ENCODE results near the gene CLGN. TPM values are rescaled to one million over a fixed set of nuclear protein-coding genes. Genes with fewer than 3 reads are reported as not detected.

CLGN gene
- total and polyA plus RNA-seq, 12 donors: 21.6 to 125 (median 66.9) TPM

DNA sequence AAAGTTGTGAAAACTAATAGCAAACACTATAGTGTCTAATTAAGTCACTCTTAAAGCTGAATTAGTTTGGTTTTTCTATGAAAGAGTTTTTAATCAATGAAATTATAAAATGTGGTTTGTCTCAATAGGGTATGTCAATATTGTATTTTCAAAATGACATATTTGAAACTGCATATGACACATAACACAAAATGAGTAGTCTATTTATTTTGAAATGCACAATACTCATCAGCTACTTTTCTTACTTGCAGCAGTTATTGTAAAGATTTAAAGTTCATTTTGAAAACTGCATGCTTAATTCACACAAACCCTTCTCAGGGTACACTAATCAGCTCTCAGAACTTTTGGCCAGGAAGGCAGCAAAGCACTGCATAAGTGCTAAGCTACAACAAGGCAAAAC is 21.2 kb downstream of the CLGN start:
- Histone ChIP-seq H3K9me3 (no peaks in the 10 kb centered on the region), H3K27me3 (no peaks in the 10 kb centered on the region), H3K4me3 (no peak overlapping the region), H3K4me1 (peaks cover 0 to 6% (median 0%) of the 10 kb centered on the region in 9 donors), H3K36me3 (no peaks in the 10 kb centered on the region), H3K27ac (no peak overlapping the region)
- no peak for DNase-seq
- no peak for ATAC-seq
- intact Hi-C loops (cut with DNase I): no loop called here
- TF ChIP-seq, protein P1, sequence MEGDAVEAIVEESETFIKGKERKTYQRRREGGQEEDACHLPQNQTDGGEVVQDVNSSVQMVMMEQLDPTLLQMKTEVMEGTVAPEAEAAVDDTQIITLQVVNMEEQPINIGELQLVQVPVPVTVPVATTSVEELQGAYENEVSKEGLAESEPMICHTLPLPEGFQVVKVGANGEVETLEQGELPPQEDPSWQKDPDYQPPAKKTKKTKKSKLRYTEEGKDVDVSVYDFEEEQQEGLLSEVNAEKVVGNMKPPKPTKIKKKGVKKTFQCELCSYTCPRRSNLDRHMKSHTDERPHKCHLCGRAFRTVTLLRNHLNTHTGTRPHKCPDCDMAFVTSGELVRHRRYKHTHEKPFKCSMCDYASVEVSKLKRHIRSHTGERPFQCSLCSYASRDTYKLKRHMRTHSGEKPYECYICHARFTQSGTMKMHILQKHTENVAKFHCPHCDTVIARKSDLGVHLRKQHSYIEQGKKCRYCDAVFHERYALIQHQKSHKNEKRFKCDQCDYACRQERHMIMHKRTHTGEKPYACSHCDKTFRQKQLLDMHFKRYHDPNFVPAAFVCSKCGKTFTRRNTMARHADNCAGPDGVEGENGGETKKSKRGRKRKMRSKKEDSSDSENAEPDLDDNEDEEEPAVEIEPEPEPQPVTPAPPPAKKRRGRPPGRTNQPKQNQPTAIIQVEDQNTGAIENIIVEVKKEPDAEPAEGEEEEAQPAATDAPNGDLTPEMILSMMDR (IDR thresholded peaks at IDR 0.05): no peak

DNA sequence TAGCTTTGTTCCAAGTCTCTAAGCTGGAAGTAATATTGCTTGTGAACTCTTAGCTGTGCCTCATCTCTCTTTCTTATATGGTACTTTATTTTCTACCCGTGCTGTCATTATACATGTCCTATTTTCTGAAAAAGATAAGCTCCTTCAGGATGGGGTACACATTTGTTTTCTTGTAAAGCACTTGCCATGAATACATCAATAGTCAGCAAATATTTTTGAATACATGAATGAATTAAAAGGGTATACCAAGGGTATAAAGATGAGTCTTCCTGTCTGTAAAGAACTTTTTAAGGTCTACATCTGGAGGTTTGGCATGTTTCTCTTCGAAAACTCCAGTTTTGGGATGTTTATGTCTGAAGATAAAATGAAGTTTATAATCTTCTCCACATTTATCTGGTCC is 27.3 kb downstream of the CLGN start:
- H3K27me3 ChIP-seq: no peaks in the 10 kb centered on the region
- intact Hi-C loops (cut with DNase I): no loop called here
- H3K4me1 ChIP-seq: no peaks in the 10 kb centered on the region
- ATAC-seq: no peak
- H3K27ac ChIP-seq: no peak overlapping the region
- DNase-seq: no peak
- WGBS, 2 donors: 66 to 72% methylated on average over 2 of the region's 2 CpGs
- peaks cover 0 to 10% (median 0%) of the 10 kb centered on the region in 9 donors for H3K36me3 ChIP-seq
- H3K9me3 ChIP-seq: no peaks in the 10 kb centered on the region
- no peak overlapping the region for H3K4me3 ChIP-seq
- TF ChIP-seq, protein P1 (IDR thresholded peaks at IDR 0.05): no peak

DNA sequence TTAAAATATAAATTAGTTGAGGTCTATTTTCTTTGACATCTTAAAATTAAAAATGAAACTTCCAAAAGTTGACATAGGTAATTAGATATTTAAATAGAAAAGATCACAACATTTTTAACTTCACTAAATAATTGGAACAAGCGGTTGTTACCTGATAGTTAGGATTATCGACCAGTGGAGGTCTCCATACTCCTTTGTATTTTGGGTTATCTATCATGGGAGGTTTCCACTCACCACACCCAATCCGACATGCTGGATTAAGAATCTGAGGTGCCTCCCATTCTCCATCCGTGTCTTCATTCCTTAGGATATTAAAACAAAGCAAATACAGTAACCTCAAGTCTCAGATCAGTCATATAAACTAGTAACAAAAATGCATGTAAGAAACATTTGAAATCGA is 31.8 kb downstream of the CLGN start:
- H3K4me1 ChIP-seq: no peaks in the 10 kb centered on the region
- H3K4me3 ChIP-seq: no peak overlapping the region
- intact Hi-C loops (cut with DNase I): loop anchor here in 1 of 10 donors (5.0 kb wide), 1 partner anchor 48 kb away; no protein-coding TSS in a partner anchor
- no peaks in the 10 kb centered on the region for H3K27me3 ChIP-seq
- DNase-seq (no peak), ATAC-seq (no peak)
- H3K27ac ChIP-seq: no peak overlapping the region
- TF ChIP-seq, protein P1 (IDR thresholded peaks at IDR 0.05): no peak
- H3K9me3 ChIP-seq: no peaks in the 10 kb centered on the region
- WGBS, 2 donors: 67 to 77% methylated on average over 5 of the region's 5 CpGs
- H3K36me3 ChIP-seq: peaks cover 0 to 10% (median 0%) of the 10 kb centered on the region in 9 donors

DNA sequence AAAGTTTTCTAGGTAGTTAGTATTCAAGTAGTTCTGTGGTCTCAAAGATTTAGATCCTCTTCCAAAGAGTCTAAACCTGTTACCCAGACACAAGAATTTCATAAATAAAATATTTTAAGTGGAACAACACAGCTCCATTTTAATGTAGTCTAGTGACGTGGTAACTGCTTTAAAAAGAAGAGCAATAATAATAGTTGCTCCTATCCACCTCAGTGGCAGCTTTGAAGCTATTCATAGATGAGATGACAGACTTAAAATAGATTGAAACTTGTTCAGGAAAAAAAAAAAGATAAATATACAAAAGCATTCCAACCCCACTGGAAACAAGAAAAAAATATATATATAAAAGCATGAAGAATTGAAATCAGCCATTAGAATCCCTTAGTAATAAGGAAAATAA is 39.4 kb downstream of the CLGN start:
- peak in 5 of 8 donors; percentile 45 to 84 (median 59) for ATAC-seq
- DNase-seq: no peak
- no peaks in the 10 kb centered on the region for H3K27me3 ChIP-seq
- no peaks in the 10 kb centered on the region for H3K9me3 ChIP-seq
- H3K36me3 ChIP-seq: peaks cover 0 to 5% (median 0%) of the 10 kb centered on the region in 9 donors
- H3K4me1 ChIP-seq: peaks cover 0 to 11% (median 0%) of the 10 kb centered on the region in 9 donors
- intact Hi-C loops (cut with DNase I): loop anchor here in 2 of 10 donors (5.0 to 10.0 kb wide), 2 partner anchors 34 to 137 kb away; partner anchors contain the start of gene ELMOD2 (in 1 of the 2)
- WGBS, 2 donors: 43 to 63% methylated on average over 1 of the region's 1 CpG
- H3K4me3 ChIP-seq: no peak overlapping the region
- H3K27ac ChIP-seq: peak overlapping the region in 2 of 10 donors; percentile 4 to 6
- TF ChIP-seq, protein P1 (IDR thresholded peaks at IDR 0.05): no peak
